Gastroesophageal sphincter (tissue), 4 donors: Measurements from ENCODE around the gene RPTOR. TPM values are rescaled to one million over a fixed set of nuclear protein-coding genes. Genes with fewer than 3 reads are reported as not detected.

Source experiments
- ATAC-seq: fragments of 150-250 bp; one replicate; pipeline ENCODE4 v1.9.1; 2016; ENCODE audit warnings: mild to moderate bottlenecking, moderate library complexity
- H3K27ac ChIP-seq, 4 donors: fragments of 200-600 bp; sonication (generic) in 3 of 4; 1 replicate in 3 of 4; 2 replicates in 1 of 4; pipeline ENCODE4 v1.5.1; 2016 to 2019
- H3K27me3 ChIP-seq: fragments of 200-600 bp; sonication (generic); one replicate; pipeline ENCODE4 v1.5.1; 2019
- H3K36me3 ChIP-seq, 2 donors: fragments of 200-600 bp; sonication (generic); one replicate each; pipeline ENCODE4 v1.5.1; 2019; ENCODE audit warnings: control low read depth in 1 of 2
- H3K4me1 ChIP-seq, 3 donors: fragments of 200-600 bp; sonication (generic); 1 replicate in 2 of 3; 2 replicates in 1 of 3; pipeline ENCODE4 v1.5.1; 2016 to 2019; ENCODE audit warnings: control low read depth in 2 of 3
- H3K4me3 ChIP-seq, 2 donors: fragments of 200-600 bp; sonication (generic); one replicate each; pipeline ENCODE4 v1.5.1; 2019; ENCODE audit warnings: mild to moderate bottlenecking in 1 of 2, moderate library complexity in 1 of 2
- H3K9me3 ChIP-seq, 3 donors: fragments of 200-600 bp; sonication (generic); one replicate each; pipeline ENCODE4 v1.5.1; 2017 to 2019; ENCODE audit warnings: control low read depth in 2 of 3
- CTCF ChIP-seq, 4 experiments: fragments of 200-600 bp in 2 of 4; fragments of 450-650 bp in 2 of 4; sonication (generic) in 1 of 4; IDR thresholded peaks; one replicate each; pipeline ENCODE4 v1.5.1; 2017 to 2019; ENCODE audit warnings: antibody characterized with exemption in 4 of 4, mild to moderate bottlenecking in 2 of 4, moderate library complexity in 2 of 4
- EP300 ChIP-seq: sonication (generic); formaldehyde crosslinking; IDR thresholded peaks from one replicate; pipeline ENCODE4 v1.6.1; 2017; ENCODE audit warnings: antibody characterized with exemption, mild to moderate bottlenecking
- POLR2A ChIP-seq, 2 donors: fragments of 450-650 bp; IDR thresholded peaks; one replicate each; pipeline ENCODE4 v1.6.1; 2017; ENCODE audit warnings: antibody characterized with exemption in 2 of 2, mild to moderate bottlenecking in 2 of 2, moderate library complexity in 1 of 2
- POLR2AphosphoS5 ChIP-seq: sonication (generic); formaldehyde crosslinking; IDR thresholded peaks from one replicate; pipeline ENCODE4 v1.6.1; 2017; ENCODE audit warnings: antibody characterized with exemption
- WGBS, 2 donors: methylation state at CpG; one replicate each; pipeline ENCODE4 v1.1.5; 2018; ENCODE audit warnings: low coverage in 1 of 2; 5-methylcytosine and 5-hydroxymethylcytosine counted together
- total RNA-seq, 4 donors: library from RNA; depleted of rRNA; stranded (reverse); fragments of >200 nt; gene quantifications; one replicate each; pipeline ENCODE4 v1.1.0, GENCODE V29; 2016

The RPTOR gene
- total RNA-seq, 4 donors from 2014 or later, result 25.7 to 56.8 (median 39.7) TPM

- no peak for ATAC-seq
- WGBS, 2 donors, result 81 to 97% methylated on average over 4 to 9 of the region's 11 CpGs
- peak overlapping the region in 1 of 4 donors; percentile 21 for H3K27ac ChIP-seq
Observed at GRCh38 chr17:80861418-80861815, 316.8 kb downstream of the RPTOR start.

GRCh38 chr17:80861892-80862291 lies 317.3 kb downstream of the RPTOR start:
- Histone ChIP-seq H3K27ac (peak overlapping the region in 1 of 4 donors; percentile 21), H3K4me3 (no peak overlapping the region), H3K27me3 (no peaks in the 10 kb centered on the region), H3K4me1 (peaks cover 0 to 45% (median 14%) of the 10 kb centered on the region in 3 donors), H3K9me3 (no peaks in the 10 kb centered on the region), H3K36me3 (peaks cover 0 to 28% of the 10 kb centered on the region in 2 donors)
- WGBS, 2 donors, result 46% methylated on average over 6 of the region's 8 CpGs; no CpG with 5 or more reads in 1 of the 2 donors
- peak; percentile 28 for ATAC-seq
- no peak for TF ChIP-seq POLR2AphosphoS5
- TF ChIP-seq POLR2A (IDR thresholded peaks at IDR 0.05), result no peak
- peak in 3 of 4 experiments; percentile 17 to 53 (median 49) for TF ChIP-seq CTCF (IDR thresholded peaks at IDR 0.05)

More at GRCh38 chr17:80861418-80861815, 316.8 kb downstream of the RPTOR start:
- Histone ChIP-seq H3K9me3 (no peaks in the 10 kb centered on the region), H3K27me3 (no peaks in the 10 kb centered on the region), H3K36me3 (peaks cover 0 to 28% of the 10 kb centered on the region in 2 donors), H3K4me1 (peaks cover 0 to 48% (median 14%) of the 10 kb centered on the region in 3 donors), H3K4me3 (no peak overlapping the region)
- TF ChIP-seq POLR2AphosphoS5 (no peak), CTCF (IDR thresholded peaks at IDR 0.05) (no peak), EP300 (no peak), POLR2A (IDR thresholded peaks at IDR 0.05) (no peak)

- ATAC-seq, result no peak
- Histone ChIP-seq H3K27ac (no peak overlapping the region), H3K27me3 (no peaks in the 10 kb centered on the region), H3K4me1 (peaks cover 0 to 44% (median 14%) of the 10 kb centered on the region in 3 donors), H3K4me3 (no peak overlapping the region), H3K36me3 (peaks cover 0 to 21% of the 10 kb centered on the region in 2 donors), H3K9me3 (no peaks in the 10 kb centered on the region)
- 77 to 90% methylated on average over 4 to 10 of the region's 20 CpGs for WGBS, 2 donors
- TF ChIP-seq POLR2A (IDR thresholded peaks at IDR 0.05), result no peak
- TF ChIP-seq CTCF (IDR thresholded peaks at IDR 0.05), result no peak
- no peak for TF ChIP-seq EP300
- TF ChIP-seq POLR2AphosphoS5, result no peak
Observed at GRCh38 chr17:80862481-80862961, 317.9 kb downstream of the RPTOR start.

- no peak overlapping the region for H3K27ac ChIP-seq
- TF ChIP-seq POLR2A (IDR thresholded peaks at IDR 0.05) (no peak), CTCF (IDR thresholded peaks at IDR 0.05) (no peak), EP300 (no peak), POLR2AphosphoS5 (no peak)
- no peak overlapping the region for H3K4me3 ChIP-seq
- H3K36me3 ChIP-seq, result peaks cover 0 to 21% of the 10 kb centered on the region in 2 donors
- 88 to 92% methylated on average over 1 to 9 of the region's 10 CpGs for WGBS, 2 donors
- peaks cover 0 to 44% (median 14%) of the 10 kb centered on the region in 3 donors for H3K4me1 ChIP-seq
- no peaks in the 10 kb centered on the region for H3K27me3 ChIP-seq
- H3K9me3 ChIP-seq, result no peaks in the 10 kb centered on the region
- no peak for ATAC-seq
Observed at GRCh38 chr17:80862978-80863377, 318.3 kb downstream of the RPTOR start.

GRCh38 chr17:80863626-80864025 lies 319.0 kb downstream of the RPTOR start:
- Histone ChIP-seq H3K36me3 (peaks cover 0 to 21% of the 10 kb centered on the region in 2 donors), H3K4me1 (peaks cover 0 to 39% (median 12%) of the 10 kb centered on the region in 3 donors), H3K9me3 (no peaks in the 10 kb centered on the region), H3K27ac (no peak overlapping the region), H3K4me3 (no peak overlapping the region), H3K27me3 (no peaks in the 10 kb centered on the region)
- 92 to 98% methylated on average over 3 to 13 of the region's 13 CpGs for WGBS, 2 donors
- no peak for ATAC-seq
- TF ChIP-seq CTCF (IDR thresholded peaks at IDR 0.05) (no peak), POLR2AphosphoS5 (no peak), EP300 (no peak), POLR2A (IDR thresholded peaks at IDR 0.05) (no peak)
